NCI-H187 (cell line): Measurements from ENCODE around the gene PRKN.

Experiments
- DNase-seq, 2 experiments: peaks; one replicate each; lab custom pipeline; 2025; lab: John Stamatoyannopoulos, UW

The PRKN gene

DNA sequence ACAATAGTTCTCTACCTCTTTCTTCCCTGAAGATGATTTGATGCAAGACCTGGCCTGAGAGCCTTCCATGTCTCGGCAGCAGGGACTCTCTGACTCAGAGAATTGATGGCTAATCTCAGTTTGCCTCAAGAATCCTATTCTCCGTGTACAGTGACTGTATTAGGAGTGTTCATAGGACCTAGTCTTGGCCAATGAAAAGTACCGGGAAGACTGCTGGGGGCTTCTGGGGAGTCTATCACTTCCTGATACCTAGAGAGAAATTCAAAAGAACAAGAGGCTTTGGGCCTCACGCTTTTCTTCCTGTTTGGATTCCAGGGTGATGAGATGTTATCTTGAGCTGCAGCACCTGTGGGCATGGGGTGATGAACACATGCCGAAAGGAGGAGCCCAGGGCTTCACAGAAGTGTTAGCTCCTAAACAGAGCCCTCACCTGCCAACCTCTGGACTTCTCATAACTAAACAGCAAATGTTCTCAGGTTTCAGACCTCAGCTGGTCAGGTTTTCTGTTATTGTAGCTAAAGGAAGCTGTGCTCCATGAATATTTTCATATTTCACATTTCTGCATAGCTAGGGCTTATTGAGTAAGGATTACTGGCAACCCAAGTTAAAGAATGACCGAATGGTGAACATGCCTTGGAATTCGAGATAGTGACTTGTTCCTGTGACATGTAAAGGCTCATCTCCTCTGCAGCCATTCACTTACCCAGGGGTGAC is 1130.6 kb downstream of the PRKN start:
- DNase-seq: no peak

DNA sequence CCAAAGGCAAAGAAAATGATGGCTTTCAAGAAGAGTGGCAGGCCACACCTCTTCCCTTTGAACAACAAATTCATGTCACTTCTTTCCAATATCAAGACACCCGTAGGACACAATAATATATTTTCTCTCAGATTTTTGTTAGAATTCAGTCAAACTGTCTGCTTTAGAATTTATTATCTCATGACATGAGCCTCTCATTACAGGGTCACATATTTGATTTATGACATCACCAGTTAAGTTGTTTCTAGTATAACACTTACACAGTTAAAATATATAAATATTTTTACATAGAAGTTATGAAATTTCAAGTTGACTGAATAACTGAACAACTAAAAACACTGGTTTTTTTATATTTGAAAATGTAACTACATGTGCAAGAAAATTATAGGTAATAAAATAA is 1133.2 kb downstream of the PRKN start:
- DNase-seq: no peak

DNA sequence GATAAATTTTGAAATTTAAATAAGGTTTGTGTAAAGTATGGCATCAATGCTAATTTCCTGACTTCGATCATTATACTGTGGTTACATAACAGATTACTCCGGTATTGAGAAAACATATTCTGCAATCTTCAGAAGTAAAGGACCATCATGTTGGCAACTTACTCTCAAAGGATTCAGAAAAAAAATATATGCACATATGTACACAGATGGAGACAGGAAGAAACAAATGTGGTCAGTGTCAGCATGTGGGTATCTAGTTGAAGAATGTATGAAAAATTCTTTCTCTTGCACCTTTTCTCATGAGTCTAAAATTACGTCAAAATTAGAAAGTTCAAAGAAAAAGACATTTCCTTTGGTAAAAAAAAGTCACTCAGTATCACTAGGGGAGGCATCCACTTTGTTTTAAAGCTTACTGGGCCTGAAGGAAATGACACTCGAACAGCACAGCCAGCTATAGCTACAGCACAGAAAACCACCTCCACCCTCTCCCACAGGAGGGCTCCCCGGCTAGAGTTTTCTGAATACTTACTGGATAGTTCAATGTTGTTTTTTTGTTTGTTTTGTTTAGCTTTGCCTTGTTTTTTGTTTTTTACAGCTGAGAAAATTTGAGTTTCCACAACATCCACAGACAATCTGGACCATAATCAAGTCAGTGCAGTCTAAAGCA is 1136.5 kb downstream of the PRKN start:
- no peak for DNase-seq

DNA sequence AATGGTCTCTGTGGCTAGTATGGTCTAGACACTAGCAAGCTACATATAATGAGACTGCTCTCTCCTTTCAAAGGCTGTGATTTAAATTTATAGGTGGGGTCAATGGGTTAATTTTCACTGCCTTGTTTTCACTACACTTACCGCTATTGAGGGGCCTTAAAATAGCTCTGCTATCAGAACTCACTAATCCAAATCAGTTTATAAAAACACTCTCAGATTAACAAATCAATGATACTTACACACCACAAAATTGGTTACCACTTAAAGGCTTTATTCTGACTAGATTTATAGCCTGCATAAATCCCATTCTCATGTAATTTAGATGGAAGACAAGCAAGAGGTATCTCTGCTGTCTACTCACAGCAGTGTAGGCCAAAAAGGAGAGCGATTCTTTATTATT is 1140.7 kb downstream of the PRKN start:
- DNase-seq: no peak

DNA sequence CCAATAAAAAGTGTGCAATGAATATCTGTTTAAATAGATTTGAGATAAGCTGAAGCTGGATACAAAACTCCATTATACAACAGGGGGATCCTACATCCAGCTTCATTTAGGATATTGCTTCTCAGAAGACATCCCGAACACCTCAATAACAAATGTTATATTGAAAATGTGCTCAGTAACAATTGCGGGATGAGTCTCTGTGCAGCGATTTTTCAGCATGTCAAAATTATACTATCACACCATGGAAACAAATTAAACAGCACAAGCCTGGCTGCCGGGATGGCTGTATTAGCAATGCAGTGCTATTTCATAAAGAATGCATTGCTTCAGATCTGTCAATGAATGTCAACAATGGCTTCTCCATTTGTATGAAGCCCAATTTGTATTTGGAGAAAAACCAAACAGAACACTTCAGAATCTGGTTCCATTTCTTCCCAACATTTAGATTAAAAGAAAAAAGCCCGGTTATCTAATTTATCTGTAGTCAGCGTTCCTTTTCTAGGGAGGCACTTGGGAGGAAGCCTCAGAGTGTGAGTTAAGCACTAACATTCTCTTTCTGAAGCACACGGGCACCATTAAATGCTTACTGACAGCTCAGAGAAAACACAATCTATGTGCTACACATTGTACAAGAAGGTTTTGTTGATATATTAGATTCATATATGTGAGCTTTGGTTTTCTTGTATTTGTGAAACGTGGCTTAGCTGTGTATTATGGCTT is 1142.8 kb downstream of the PRKN start:
- DNase-seq: no peak

DNA sequence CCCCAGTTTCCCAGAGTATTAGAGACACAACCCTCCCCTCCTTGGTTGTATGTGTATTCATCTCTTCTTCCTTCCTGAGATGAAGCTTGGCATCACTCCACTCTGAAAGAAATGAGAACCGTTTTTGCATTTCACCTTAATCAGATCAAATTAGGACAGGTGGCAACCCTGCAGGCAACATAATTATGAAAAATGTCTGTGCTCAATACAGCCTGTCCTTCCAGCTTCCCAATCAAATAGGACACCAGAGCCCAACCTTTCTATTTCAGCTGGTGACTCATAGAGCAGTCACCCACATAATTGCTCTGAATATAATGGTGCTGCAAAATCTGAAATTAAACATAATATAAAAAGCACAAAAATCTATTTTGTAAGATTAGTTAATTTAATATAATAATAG is 1143.5 kb downstream of the PRKN start:
- no peak for DNase-seq

DNA sequence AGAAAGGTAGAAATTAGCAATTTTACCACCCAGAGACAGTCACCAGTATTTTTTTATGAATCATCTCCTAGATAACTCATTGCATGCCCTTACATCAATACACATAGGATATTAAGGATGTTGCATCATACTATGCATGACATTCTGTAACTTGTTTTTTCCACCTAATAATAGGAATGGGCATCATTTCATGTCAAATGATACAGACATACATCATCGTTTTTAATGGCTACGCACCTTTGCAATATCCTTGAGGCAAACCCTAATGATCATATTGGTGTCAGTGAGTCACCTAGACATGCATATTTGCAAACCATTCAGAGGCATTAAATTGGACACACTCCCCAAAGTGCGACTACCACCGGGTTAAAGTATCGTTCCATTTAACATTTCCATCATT is 1144.0 kb downstream of the PRKN start:
- DNase-seq: no peak

DNA sequence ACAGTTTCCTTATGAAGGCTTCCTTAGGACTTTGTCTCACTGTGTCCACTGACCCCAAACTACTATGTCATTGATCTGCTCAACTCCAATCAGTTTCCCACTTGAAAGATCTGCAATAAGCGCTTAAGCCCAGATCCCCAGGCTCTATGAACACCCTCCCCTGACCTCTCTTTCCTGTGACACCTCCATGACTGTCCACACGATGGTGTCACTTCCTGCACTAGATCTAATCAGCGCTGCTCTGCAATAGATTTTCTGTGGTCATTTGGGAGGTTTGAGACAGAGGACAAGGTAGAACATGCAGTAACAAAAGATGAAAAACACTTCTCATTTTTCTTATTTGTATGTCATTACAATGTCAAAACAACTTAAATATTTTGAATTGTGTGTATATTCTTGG is 1149.1 kb downstream of the PRKN start:
- no peak for DNase-seq

DNA sequence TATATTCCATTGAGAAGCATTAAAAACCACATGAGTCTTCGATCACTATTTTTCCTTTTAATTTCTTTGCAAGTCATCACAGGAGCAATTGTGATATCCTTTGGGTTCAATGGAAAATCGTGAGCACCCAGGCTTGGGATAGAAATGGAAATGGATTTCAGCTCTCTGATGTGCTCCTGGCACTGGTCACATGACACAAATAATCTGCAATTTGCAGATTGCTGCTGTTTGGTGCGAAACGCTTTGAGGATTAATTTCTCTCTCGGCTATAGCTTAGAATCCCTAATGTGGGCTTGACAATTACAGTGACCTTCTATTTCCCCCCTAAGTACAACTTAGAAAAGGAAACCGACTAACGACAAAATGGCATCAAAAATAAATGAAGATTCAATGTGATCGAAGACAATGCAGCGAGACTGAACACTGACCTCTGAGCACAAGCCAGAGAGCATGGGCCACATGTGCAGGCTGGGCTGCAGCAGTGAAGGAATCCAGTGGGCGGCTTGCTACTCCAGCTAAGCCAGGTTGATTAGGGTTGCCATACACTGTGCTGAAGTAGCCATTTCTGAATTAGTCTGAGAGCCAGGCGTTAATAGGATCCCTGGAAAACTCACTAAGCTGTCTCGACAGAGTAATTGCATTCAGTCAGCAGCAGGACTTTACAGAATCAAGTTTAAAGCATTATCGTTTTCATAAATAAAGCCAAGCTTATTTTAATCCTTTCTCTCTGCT is 1151.9 kb downstream of the PRKN start:
- DNase-seq: no peak

DNA sequence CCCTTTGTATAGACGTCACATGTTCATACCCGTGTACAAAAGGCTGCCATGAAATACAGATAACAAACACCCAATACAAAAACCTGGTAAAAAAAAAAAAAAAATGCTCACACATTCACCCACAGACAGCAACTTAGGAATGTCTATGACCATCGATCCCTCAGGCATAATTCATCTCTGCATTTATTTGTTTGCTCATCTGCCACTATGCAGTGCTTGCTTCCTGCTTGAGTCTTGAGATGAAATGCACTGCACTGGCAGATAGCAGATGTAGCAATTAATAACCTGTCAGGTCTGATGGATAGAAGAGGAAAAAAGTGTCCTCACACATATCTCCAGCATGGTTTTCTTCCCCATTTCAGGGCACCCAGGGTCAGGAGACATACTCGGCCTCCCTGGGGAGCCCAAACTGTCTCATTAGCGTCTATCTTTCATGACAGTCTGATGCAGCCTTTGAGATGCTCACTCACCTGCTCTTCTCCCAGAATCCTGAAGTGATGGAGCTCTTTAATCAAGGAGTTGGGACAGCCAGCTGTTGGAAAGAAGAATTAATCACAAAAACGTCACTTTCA is 1158.6 kb downstream of the PRKN start:
- no peak for DNase-seq

DNA sequence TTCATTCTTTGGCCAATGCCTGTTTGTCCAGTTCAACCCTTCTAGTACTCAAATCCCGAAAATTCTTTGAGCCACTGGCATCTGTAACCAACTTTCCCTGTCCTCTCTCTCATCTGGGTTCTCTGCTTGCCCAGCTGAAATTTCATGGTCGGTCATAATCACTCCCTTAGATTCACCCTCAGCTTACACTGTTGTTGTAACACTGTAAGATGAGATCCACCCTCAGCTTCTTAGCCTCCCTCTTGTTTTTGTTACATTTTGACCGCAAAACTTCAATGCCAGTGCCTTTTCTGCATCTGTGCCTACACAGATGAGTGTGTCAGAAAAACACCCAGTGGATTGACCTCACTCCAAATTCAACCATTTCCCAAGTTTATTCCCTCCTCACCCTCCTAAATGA is 1162.6 kb downstream of the PRKN start:
- DNase-seq: no peak

DNA sequence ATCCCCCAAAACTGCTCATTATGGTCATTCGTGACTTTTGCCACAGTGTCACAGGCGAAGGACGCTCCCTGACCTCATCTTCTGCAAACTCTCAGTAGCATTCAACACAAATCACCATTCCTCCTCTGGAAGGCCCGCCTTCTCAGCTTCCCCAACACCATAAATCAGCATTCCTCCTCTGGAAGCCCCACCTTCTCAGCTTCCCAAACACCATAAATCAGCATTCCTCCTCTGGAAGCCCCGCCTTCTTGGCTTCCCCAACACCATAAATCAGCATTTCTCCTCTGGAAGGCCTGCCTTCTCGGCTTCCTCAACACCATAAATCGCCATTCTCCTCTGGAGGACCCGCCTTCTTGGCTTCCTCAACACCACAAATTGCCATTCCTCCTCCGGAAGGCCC is 1165.7 kb downstream of the PRKN start:
- no peak for DNase-seq

DNA sequence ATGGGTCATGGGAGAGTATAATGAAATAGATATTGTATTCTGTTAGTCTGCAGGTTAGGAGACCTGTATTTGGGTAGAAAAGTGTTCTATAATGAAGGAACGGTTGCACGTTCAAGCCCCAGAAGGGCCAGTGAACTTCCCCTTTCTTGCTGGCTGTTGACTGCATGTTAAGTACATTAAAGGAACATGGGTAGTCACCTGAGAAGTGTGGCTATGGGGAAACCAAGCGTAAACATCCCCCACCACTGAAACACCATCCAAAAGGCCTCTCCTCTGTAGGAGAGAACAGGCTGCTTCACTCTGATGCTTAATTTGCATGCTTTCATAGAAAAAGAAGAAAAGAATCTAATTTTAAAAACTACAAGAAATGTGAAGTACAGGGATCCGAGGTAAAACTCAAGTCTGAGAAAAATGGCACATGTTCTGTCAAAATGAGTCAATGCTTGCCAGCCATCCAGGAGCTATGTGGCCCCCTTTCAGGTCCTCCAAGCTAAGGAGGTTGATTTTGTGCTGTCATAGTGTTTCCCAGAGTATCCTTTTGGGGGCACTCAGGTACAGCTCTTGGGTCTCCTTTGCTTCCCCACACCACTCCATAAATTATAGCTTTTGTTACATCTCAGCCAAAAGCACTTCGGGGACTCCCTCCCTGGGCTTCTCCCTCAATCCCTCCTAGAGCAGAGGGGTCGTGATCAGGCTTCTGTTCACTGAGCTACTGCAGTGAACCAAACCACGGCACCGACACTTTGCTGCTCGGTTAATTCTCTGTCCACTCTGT is 1170.0 kb downstream of the PRKN start:
- DNase-seq: no peak

DNA sequence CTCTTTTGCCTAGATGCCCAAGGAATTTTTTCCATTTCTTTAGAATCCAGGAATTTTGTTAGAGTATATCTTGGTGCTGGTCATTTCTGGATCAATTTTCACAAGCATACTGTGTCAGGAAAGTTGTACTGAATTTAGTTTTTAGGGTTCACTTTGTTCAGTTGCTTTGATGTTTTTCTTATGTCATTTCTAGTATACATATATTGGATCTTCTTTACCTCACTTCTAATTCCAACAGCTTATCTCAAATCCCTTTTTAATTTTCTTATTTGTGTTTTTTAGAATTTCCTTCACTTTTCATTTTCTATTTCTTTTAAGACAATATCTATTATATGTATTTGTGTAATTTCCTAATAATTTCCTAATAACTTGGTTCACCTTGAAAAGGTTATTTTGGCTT is 1172.7 kb downstream of the PRKN start:
- no peak for DNase-seq

DNA sequence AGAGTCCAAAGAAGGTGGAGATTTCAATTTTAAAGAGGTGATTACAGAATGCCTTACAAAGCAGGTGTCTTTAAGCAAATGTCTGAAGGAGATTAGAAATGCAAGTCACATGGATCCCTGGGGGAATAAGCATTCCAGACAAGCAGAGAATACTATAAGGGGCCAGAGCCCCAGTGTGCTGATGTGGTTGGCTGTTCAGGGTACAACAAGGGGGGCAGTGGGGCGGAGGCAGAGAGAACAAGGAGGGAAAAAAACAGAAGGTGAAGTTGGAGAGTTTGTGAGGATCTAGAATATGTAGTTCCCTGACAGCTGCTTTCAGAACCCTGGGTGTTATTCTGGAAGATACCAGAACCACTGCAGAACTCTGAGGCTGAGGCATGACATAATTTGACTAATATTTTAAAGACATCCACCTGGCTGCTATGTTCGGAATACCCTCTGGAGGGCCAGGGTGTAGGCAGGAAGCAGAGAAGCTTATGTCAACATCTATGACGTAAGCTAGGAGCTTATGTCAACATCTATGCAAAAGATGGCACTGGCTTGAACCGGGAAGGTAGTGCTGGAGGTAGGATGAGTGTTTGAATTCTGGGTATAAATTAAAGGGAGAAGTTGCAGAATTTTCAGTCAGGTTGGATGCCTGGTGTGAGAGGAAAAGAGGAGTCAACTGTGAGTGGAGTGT is 1177.5 kb downstream of the PRKN start:
- no peak for DNase-seq

DNA sequence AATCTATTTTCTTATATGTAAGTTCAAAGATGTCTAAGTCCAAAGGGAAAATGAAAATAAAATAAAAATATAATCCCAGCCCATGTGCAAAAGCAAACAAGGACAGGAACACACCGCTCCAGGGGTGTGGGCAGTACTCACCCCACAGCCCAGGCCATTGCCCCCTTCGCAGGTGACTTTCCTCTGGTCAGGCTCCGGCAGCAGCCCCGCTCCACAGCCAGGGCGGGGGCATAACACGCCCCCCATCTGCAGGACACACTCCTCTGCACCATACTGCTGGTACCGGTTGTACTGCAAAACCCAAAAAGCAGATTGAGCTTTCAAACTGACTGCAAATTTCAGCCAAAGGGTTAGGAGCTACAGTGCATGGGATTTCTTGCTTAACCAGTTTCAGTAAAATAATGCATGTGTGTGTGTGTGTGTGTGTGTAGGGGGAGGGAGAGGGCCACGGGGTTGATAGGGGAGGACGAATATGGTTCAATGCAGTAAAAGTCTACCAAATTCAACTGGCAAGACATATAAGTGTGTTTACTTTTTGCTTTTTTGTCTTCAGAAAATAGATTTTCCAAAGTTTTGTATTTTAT is 1178.8 kb downstream of the PRKN start:
- DNase-seq: no peak

DNA sequence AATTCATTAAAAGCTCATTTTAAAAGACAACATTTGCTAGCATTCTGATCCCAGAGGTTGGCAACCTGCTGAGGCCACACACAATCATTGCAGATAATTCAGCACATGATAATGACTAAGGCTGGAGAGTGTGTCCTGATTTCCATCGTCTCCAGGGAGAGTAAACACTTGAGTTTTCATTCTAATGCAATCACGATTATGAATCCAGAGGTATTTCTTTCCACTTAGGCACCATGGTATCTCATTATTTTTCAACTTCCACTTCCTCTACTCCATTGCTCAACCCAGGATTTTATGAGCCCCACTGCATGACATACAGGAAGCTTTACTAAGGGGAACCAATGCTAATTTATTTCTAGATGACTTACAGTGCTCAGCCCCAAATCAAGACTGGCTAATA is 1179.9 kb downstream of the PRKN start:
- no peak for DNase-seq

DNA sequence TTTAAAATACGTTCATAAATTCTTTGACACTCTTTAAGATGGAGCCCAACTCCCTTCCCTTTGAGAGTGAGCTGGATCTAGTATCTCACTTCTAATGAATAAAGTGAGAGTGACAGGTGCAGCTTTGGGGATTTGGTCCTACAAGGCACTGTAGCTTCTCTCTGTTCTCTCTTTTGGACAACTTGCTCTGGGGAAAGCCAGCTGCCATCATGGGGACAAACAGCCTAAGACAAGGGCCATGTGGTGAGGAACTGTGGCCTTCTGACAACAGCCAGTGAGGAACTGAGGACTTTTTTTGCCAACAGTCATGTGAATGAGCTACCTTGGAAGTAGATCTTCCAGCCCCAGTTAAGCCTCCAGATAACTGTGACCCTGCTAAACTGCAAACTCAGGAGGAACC is 1180.9 kb downstream of the PRKN start:
- no peak for DNase-seq

DNA sequence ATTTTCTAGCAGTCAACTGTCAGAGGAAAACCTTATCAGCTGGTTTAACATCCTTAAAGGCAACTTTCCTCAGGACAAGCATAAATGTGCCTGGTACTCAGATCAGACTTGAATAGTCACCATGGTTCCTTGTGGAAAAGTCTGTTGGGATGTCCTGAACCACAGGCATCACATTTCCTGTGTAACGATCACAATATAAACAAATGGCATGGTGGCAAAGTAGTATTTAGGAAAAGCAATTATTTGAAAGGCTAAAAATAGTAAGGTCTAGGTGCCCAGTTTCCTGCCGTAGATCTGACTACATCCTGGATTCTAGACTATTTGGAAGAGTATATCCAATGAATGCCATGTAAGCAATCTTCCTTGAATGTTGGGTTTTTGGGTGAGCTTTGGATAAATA is 1181.8 kb downstream of the PRKN start:
- DNase-seq: no peak

DNA sequence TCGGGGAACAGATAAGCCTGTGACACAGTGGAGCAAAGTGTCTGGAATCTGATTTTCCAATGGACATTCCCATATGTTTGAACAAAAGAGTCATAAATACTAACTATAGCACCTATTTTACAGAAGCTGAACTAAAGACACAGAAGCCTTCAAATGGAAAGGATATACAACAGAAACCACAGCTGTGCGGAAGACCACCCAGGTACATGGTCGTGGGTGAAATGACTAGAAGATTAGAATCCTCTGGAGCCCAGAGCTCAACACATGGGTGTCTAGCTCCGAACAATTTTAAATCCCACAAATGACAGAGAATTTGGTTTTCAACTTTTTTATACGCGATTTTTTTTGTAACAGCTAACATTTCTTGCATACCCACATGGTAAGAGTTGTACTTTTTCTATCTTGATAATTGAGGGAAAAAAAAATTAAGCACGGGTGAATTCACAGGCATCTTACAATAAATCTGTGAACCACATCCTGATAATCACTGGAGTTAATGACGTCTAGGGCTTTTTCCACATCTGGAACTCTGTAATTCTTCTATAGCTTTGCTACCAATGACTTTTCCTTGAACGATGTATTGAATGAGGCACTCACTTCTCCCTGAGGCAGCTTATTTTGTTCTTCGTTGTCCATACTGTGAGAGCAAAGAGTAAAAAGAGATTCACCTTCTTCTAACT is 1182.6 kb downstream of the PRKN start:
- DNase-seq: no peak
